HepG2 (cell line): ENCODE data around the gene ELP6.

ENCODE experiments used
- DPF2 ChIP-seq: sonication (generic); formaldehyde crosslinking; IDR thresholded peaks from 2 replicates; pipeline ENCODE4 v1.4.0; 2020; ENCODE audit warnings: mild to moderate bottlenecking, low read depth, missing genetic modification reagents, borderline replicate concordance
- ETV6 ChIP-seq: sonication (generic); formaldehyde crosslinking; conservative IDR thresholded peaks from 2 replicates; pipeline ENCODE4 v1.4.0; 2020; ENCODE audit warnings: missing genetic modification reagents
- HDAC6 ChIP-seq: fragments of 200-600 bp; sonication (generic); IDR thresholded peaks from 2 replicates; pipeline ENCODE4 v1.7.0; 2017; ENCODE audit warnings: mild to moderate bottlenecking, antibody characterized with exemption, low read length, low read depth
- HOXD1 ChIP-seq: sonication (generic); formaldehyde crosslinking; IDR thresholded peaks from 2 replicates; pipeline ENCODE4 v1.5.0; 2020; ENCODE audit warnings: missing genetic modification reagents
- NFRKB ChIP-seq: fragments of 450-650 bp; IDR thresholded peaks from 2 replicates; pipeline ENCODE4 v1.6.1; 2017
- POLR2G ChIP-seq: fragments of 200-400 bp; formaldehyde crosslinking; IDR thresholded peaks from 2 replicates; pipeline ENCODE4 v1.6.1; 2018; ENCODE audit warnings: mild to moderate bottlenecking, low read depth, low read length, moderate library complexity
- RCOR2 ChIP-seq: IDR thresholded peaks from 2 replicates; pipeline ENCODE4 v1.6.1; 2016; ENCODE audit warnings: missing biosample characterization, missing genetic modification reagents
- SRF ChIP-seq: IDR thresholded peaks from 2 replicates; pipeline ENCODE4 v1.6.1; 2011; ENCODE audit warnings: mild to moderate bottlenecking, low read depth, low read length, moderate library complexity
- ZNF232 ChIP-seq: sonication (generic); formaldehyde crosslinking; IDR thresholded peaks from 2 replicates; pipeline ENCODE4 v1.4.0; 2020; ENCODE audit warnings: missing genetic modification reagents, borderline replicate concordance
- ZNF556 ChIP-seq: sonication (generic); formaldehyde crosslinking; IDR thresholded peaks from 2 replicates; pipeline ENCODE4 v1.4.0; 2020; ENCODE audit warnings: mild to moderate bottlenecking, missing genetic modification reagents, borderline replicate concordance
- TF ChIP-seq, protein P1 (sequence below): sonication (generic); formaldehyde crosslinking; IDR thresholded peaks from 2 replicates; pipeline ENCODE4 v1.5.0; 2020; ENCODE audit warnings: mild to moderate bottlenecking, missing genetic modification reagents, moderate library complexity
- TF ChIP-seq, protein P2 (sequence below): sonication (generic); formaldehyde crosslinking; IDR thresholded peaks from 2 replicates; pipeline ENCODE4 v1.4.0; 2020; ENCODE audit warnings: mild to moderate bottlenecking, missing genetic modification reagents
- TF ChIP-seq, protein P3 (sequence below): sonication (generic); formaldehyde crosslinking; IDR thresholded peaks from 2 replicates; pipeline ENCODE4 v1.4.0; 2020; ENCODE audit warnings: missing genetic modification reagents, borderline replicate concordance

DNA sequence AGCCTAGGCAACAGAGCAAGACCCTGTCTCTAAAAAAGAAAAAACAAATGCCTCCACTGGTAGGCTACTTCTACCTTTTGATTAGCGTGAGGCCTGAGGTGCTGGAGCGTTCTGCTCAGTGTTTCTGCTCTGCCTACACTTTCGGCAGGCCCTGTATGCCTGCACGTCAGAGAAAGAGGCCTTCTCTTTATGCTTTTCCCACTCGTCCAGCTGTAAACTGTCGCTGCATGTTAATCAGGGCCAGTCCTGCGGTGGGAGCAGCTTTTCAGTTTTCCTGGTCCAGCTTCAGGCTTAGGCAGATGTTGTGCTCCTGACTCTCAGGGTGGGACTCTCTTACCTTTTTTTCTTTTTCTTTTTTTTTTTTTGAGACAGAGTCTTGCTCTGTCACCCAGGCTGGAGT, 39.9 kb upstream of the ELP6 start:
- no peak for TF ChIP-seq ZNF556 (CRISPR knock-in tag)
- TF ChIP-seq HDAC6 = no peak
- no peak for TF ChIP-seq HOXD1
- TF ChIP-seq, protein P1, sequence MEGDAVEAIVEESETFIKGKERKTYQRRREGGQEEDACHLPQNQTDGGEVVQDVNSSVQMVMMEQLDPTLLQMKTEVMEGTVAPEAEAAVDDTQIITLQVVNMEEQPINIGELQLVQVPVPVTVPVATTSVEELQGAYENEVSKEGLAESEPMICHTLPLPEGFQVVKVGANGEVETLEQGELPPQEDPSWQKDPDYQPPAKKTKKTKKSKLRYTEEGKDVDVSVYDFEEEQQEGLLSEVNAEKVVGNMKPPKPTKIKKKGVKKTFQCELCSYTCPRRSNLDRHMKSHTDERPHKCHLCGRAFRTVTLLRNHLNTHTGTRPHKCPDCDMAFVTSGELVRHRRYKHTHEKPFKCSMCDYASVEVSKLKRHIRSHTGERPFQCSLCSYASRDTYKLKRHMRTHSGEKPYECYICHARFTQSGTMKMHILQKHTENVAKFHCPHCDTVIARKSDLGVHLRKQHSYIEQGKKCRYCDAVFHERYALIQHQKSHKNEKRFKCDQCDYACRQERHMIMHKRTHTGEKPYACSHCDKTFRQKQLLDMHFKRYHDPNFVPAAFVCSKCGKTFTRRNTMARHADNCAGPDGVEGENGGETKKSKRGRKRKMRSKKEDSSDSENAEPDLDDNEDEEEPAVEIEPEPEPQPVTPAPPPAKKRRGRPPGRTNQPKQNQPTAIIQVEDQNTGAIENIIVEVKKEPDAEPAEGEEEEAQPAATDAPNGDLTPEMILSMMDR = no peak
- TF ChIP-seq, protein P2, sequence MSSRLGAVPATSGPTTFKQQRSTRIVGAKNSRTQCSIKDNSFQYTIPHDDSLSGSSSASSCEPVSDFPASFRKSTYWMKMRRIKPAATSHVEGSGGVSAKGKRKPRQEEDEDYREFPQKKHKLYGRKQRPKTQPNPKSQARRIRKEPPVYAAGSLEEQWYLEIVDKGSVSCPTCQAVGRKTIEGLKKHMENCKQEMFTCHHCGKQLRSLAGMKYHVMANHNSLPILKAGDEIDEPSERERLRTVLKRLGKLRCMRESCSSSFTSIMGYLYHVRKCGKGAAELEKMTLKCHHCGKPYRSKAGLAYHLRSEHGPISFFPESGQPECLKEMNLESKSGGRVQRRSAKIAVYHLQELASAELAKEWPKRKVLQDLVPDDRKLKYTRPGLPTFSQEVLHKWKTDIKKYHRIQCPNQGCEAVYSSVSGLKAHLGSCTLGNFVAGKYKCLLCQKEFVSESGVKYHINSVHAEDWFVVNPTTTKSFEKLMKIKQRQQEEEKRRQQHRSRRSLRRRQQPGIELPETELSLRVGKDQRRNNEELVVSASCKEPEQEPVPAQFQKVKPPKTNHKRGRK (CRISPR knock-in tag) = no peak
- TF ChIP-seq POLR2G = no peak
- no peak for TF ChIP-seq ETV6 (CRISPR knock-in tag)
- TF ChIP-seq SRF = no peak
- no peak for TF ChIP-seq NFRKB
- TF ChIP-seq ZNF232 (CRISPR knock-in tag) = no peak
- no peak for TF ChIP-seq DPF2 (CRISPR knock-in tag)
- TF ChIP-seq, protein P3, sequence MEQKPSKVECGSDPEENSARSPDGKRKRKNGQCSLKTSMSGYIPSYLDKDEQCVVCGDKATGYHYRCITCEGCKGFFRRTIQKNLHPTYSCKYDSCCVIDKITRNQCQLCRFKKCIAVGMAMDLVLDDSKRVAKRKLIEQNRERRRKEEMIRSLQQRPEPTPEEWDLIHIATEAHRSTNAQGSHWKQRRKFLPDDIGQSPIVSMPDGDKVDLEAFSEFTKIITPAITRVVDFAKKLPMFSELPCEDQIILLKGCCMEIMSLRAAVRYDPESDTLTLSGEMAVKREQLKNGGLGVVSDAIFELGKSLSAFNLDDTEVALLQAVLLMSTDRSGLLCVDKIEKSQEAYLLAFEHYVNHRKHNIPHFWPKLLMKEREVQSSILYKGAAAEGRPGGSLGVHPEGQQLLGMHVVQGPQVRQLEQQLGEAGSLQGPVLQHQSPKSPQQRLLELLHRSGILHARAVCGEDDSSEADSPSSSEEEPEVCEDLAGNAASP (CRISPR knock-in tag) = no peak
- TF ChIP-seq RCOR2 (CRISPR knock-in tag) = no peak
